Fibroblast of the aortic adventitia (primary cell): Measurements from ENCODE around the gene NPHS2. TPM values are rescaled to one million over a fixed set of nuclear protein-coding genes. Genes with fewer than 3 reads are reported as not detected.

ENCODE experiments used
- DNase-seq: peaks from one replicate; pipeline ENCODE4 v3.0.0-alpha.2; 2010; ENCODE audit warnings: low read depth
- H3K4me3 ChIP-seq: 2 replicates; pipeline ENCODE4 v1.5.1; 2011; ENCODE audit warnings: low read depth, mild to moderate bottlenecking, control low read depth, low read length, moderate library complexity
- total RNA-seq: library from RNA; depleted of rRNA; stranded (reverse); fragments of >200 nt; gene quantifications from 2 replicates; pipeline ENCODE4 v1.2.3, GENCODE V29; 2012; ENCODE audit warnings: low replicate concordance
- TF ChIP-seq, protein P1 (sequence below): IDR thresholded peaks from 2 replicates; pipeline ENCODE4 v1.5.1; 2011; ENCODE audit warnings: mild to moderate bottlenecking, low read length, control low read depth, inconsistent platforms; ENCODE audit not compliant: insufficient read depth

Gene NPHS2
- total RNA-seq, 1 donor, result not detected

DNA sequence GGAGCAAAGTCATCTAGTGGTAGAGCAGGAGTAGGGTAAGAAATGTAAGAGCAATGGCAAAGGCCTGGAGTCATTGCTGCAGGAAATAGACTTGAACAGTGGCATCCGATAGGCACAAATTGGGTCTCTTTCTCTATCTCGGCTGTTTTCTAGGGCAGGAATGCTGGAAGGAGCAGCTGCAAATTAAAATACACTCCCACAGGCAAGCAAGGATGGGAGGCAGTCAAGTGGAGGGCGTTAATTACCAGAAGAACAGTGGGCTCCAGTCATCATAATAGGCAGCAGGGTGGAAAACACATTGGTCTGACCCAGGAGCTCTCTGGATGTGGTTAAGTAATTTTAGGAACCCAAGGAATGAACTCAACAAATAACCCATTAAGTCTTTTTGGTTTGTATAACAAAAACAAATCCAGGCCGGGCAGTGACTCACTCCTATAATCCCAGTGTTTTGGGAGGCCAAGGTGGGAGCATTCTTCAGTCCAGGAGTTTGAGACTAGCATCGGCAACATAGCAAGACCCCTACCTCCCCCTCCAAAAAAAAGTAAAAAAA lies 8.1 kb upstream of the NPHS2 start:
- no peak for DNase-seq
- H3K4me3 ChIP-seq, result no peak overlapping the region
- TF ChIP-seq, protein P1, sequence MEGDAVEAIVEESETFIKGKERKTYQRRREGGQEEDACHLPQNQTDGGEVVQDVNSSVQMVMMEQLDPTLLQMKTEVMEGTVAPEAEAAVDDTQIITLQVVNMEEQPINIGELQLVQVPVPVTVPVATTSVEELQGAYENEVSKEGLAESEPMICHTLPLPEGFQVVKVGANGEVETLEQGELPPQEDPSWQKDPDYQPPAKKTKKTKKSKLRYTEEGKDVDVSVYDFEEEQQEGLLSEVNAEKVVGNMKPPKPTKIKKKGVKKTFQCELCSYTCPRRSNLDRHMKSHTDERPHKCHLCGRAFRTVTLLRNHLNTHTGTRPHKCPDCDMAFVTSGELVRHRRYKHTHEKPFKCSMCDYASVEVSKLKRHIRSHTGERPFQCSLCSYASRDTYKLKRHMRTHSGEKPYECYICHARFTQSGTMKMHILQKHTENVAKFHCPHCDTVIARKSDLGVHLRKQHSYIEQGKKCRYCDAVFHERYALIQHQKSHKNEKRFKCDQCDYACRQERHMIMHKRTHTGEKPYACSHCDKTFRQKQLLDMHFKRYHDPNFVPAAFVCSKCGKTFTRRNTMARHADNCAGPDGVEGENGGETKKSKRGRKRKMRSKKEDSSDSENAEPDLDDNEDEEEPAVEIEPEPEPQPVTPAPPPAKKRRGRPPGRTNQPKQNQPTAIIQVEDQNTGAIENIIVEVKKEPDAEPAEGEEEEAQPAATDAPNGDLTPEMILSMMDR, result no peak

DNA sequence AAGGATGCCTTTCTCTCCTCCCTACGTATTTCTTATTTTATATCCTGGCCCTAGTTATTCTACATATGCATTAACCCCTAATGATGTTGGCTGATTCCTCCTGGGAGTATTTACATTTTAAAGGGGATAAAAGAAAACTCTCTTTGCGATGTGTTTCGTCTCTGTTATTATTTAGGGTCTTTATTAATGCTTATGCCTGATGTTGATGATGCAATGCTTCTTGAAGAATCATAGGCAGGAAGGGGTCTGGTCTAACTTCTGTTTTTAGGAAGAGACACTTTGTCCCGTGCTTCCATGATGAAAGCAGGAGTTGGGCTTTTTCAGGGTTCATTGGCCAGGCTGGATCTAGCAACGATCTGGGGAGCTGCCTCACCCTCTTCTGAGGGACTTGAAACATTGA lies 761 bp upstream of the NPHS2 start:
- TF ChIP-seq, protein P1, result no peak
- DNase-seq, result no peak
- H3K4me3 ChIP-seq, result no peak overlapping the region

DNA sequence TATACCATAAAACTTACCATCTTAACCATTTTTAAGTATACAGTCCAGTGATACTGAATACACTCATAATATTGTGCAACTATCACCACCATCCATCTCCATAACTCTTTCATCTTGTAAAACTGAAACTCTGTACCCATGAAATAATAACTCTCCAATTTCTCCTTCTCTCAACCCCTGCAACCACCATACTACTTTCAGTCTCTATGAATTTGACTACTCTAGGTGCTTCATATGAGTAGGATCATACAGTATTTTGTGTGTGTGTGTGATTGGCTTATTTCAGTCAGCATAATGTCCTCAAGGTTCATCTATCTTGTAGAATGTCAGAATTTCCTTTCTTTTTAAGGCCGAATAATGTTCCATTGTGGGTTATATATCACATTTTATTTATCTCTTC lies 17.7 kb downstream of the NPHS2 start:
- DNase-seq, result no peak
- H3K4me3 ChIP-seq, result no peak overlapping the region
- TF ChIP-seq, protein P1, result no peak

DNA sequence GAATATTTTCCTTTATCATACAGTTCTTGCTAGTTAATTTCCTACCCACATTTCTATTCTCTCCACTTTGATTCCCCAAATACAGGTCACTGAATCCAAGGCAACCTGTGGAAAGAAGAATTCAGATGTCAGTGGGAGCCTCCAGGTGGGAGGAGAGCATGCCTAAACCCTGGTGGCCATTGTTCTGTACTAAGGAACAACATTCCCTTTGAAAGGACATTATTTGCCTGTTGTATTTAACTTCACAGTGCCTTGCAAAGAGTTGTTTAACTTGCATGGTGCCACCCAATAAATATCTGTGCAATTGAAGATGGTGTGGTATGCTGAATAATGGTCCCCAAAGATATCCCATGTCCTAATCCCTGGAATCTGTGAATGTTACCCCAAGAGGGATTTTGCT lies 21.3 kb downstream of the NPHS2 start:
- TF ChIP-seq, protein P1, result no peak
- no peak overlapping the region for H3K4me3 ChIP-seq
- DNase-seq, result no peak

DNA sequence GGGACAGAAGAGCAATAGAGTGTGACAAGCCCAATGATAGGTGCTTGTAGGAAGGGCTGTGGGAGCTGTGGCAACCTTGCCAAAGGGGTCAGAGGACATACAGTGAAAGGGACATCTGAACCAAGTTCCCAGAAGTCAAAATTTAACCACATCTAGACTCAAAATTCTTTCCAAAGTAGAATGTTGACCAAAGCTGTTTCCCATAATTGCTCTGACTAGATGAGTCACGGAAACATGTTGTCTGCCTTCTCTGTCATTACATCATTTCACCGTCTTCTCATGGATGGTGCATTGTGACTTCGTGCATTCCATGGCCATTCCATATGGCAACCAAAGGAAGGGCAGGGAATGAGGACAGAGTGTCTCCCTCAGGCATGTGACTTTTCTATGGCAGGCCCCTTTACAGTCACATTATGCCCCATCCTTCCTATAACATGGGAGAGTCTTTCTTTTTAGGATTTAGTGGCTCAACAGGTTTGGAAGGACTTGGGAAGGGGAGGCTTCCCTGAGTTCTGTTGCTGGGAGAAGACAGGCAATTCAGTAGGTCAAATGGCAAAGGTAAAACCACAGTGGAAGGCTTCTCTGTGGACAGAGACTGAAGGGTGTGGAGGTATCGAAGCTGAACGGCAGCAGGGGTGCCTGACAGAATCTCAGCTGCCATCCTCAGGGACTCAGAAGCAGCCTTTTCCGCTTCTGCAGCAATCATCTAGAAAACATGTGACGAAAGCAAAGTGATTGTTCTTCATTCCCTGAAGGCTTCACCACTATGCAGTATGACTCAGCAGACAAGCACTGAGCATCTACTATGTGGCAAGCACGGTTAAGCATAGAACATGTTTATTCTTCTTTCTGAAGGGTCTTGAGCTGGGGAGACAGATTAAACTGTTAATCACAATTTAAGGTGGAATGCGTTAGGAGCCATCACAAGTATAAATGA lies 24.7 kb downstream of the NPHS2 start:
- TF ChIP-seq, protein P1, result no peak
- peak; percentile 65 for DNase-seq
- H3K4me3 ChIP-seq, result no peak overlapping the region

DNA sequence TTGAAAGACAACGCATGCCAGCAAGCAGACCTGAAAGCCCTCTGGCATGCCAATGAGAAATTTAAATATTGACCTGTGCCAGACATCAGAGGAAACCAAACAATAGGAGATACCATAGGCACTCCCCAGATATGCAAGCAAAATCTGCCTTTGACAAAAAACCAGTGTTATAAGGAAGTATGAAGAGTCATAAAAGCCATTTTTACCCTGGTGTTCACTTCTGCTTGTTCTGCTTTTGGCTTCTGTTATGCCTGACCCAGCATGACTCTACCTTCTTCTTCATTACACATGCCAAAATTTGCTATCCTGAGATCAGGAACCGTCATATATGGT lies 26.4 kb downstream of the NPHS2 start:
- no peak for DNase-seq
- TF ChIP-seq, protein P1, result no peak
- no peak overlapping the region for H3K4me3 ChIP-seq
